WI38 (cell line): Measurements from ENCODE around the gene BCL6B.
A peak's percentile ranks its signal among the peaks of the same experiment; 100 is the strongest.
"Not testable (repeated sequence)": the region's sequence is repeated elsewhere in the genome, so short reads cannot be mapped to it uniquely, and the experiment has no call there.

ENCODE experiments used
- H3K4me3 ChIP-seq: 2 replicates; pipeline ENCODE4 v1.5.1; 2011; ENCODE audit warnings: low read depth, mild to moderate bottlenecking, control low read depth, low read length
- TF ChIP-seq, protein P1 (sequence below): IDR thresholded peaks from 2 replicates; pipeline ENCODE4 v1.5.1; 2012; ENCODE audit warnings: low read depth, mild to moderate bottlenecking, control low read depth, low read length

The BCL6B gene, protein sequence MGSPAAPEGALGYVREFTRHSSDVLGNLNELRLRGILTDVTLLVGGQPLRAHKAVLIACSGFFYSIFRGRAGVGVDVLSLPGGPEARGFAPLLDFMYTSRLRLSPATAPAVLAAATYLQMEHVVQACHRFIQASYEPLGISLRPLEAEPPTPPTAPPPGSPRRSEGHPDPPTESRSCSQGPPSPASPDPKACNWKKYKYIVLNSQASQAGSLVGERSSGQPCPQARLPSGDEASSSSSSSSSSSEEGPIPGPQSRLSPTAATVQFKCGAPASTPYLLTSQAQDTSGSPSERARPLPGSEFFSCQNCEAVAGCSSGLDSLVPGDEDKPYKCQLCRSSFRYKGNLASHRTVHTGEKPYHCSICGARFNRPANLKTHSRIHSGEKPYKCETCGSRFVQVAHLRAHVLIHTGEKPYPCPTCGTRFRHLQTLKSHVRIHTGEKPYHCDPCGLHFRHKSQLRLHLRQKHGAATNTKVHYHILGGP

DNA sequence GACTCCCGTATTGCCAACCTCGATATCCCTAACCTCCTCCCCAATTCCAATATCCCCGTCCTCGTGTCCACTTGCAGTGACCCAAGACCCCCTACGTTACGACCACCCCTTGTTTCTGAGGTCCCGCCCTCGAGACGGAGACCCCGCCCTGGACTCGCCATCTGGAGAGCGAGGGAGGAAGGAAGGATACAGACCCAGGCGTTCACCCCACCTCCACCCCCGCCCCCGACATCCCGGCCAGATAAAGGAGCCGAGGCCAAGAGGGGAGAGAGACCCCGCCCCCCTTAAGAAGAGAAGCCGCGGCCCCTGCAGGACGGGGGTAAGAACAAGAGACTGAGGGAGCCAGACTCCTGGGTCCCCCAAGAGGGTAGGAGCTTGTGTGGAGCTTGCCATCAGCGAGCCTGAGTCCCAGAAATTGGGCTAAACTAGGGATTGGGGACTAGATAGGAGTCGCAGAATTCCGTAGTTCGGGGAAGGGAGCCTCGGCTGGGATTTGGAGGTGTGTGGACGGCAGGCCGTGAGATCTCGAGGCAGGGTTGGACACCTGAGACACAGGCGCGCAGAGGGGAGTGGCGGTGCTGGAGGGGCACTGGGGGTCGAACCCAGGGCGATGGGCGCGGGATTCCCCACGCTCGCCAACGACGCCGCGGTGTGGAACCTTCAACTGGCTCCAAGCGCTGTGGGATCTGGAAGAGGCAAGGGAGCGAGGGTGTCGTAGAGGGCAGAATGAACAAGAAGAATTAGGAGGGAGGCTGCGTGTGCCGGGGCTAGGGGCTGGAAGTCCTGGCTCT is at the start of gene BCL6B:
BCL6B (plus strand) TSS at position 270 of the 791 bp plus-strand sequence. CDS start 622 bp downstream, outside the sequence.
- TF ChIP-seq, protein P1, sequence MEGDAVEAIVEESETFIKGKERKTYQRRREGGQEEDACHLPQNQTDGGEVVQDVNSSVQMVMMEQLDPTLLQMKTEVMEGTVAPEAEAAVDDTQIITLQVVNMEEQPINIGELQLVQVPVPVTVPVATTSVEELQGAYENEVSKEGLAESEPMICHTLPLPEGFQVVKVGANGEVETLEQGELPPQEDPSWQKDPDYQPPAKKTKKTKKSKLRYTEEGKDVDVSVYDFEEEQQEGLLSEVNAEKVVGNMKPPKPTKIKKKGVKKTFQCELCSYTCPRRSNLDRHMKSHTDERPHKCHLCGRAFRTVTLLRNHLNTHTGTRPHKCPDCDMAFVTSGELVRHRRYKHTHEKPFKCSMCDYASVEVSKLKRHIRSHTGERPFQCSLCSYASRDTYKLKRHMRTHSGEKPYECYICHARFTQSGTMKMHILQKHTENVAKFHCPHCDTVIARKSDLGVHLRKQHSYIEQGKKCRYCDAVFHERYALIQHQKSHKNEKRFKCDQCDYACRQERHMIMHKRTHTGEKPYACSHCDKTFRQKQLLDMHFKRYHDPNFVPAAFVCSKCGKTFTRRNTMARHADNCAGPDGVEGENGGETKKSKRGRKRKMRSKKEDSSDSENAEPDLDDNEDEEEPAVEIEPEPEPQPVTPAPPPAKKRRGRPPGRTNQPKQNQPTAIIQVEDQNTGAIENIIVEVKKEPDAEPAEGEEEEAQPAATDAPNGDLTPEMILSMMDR, result no peak
- H3K4me3 ChIP-seq, result peak within 1 kb of the TSS; percentile 3

DNA sequence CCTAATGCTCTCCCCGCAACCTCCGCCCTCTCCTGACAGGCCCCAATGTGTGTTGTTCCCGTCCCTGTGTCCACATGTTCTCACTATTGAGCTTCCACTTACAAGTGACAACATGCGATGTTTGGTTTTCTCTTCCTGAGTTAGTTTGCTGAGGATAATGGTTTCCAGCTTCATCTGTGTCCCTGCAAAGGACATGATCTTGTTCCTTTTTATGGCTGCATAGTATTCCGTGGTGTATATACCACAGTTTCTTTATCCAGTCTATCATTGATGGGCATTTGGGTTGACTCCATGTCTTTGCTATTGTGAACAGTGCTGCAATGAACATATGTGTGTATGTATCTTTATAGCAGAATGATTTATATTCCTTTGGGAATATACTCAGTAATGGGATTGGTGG is 43.4 kb upstream of the BCL6B start:
- not testable (repeated sequence) for H3K4me3 ChIP-seq

DNA sequence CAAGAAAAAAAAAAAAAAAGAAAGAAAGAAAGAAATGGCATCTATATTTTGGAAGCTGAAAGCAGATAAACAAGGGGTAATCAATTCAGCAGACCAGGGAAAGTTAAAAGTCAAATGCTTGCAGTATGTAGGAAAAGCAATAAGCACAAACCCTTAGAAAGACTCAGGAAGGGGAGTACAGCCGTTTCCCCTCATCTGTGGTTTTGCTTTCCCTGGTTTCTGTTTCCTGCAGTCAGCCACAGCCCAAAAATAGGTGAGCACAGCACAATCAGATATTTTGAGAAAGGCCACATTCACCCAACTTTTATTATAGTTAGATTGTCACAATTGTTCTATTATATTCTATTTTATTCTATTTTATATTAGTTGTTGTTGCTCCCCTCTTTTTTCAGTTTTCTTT is 41.4 kb upstream of the BCL6B start:
- H3K4me3 ChIP-seq, result no peak overlapping the region
- TF ChIP-seq, protein P1, result no peak

DNA sequence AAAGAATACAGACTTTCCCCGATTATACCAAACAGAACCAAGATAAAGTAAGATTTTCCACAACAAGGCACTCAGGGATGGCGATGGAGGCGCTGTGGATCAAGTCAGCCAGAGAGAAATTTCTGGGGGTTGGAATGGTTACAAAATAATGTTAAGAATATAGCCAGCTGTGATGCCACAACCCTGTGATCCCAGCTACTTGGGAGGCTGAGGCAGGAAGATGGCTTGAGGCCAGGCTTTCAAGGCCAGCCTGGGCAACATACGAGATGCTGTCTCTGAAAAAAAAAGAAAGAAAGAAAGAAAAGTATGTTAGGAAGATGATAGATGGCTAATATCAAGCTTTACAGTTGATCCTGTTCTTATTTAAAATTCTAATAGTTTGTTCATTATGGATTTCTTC is 37.6 kb upstream of the BCL6B start:
- no peak overlapping the region for H3K4me3 ChIP-seq
- TF ChIP-seq, protein P1, result no peak

DNA sequence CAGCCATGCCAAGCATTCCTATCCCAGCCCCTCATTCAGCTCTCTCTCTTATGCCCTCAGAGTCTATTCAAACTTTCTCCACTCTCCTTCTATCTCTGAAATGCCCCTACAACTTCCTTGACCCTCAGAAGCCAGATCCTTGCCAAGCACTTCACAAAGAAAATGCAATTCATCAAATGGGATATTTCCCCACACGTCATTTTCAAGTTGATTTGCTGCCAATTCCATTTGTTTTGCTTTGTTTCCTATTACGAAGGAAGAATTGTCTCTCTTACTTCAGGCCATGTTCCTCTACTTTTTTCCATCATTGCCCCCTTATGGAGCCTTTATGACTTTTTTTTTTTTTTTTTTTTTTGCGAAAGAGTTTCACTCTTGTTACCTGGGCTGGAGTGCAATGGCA is 36.2 kb upstream of the BCL6B start:
- TF ChIP-seq, protein P1, result no peak
- no peak overlapping the region for H3K4me3 ChIP-seq

DNA sequence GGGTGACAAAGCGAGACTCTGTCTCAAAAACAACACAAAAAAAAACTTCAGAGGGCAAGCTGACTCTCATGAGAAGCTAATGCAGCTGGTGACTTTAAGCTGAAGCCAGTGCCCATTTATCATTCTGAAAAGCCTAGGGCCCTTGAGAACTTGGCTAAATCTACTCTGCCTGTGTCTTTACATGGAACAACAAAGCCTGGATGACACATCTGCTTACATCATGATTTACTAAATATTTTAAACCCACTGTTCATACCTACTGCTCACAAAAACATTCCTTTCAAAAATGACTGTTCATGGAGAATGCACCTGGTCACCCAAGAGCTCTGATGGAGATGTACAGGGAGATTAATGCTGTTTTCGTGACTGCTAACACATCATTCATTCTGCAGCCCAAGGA is 33.1 kb upstream of the BCL6B start:
- no peak overlapping the region for H3K4me3 ChIP-seq
- TF ChIP-seq, protein P1, result no peak

DNA sequence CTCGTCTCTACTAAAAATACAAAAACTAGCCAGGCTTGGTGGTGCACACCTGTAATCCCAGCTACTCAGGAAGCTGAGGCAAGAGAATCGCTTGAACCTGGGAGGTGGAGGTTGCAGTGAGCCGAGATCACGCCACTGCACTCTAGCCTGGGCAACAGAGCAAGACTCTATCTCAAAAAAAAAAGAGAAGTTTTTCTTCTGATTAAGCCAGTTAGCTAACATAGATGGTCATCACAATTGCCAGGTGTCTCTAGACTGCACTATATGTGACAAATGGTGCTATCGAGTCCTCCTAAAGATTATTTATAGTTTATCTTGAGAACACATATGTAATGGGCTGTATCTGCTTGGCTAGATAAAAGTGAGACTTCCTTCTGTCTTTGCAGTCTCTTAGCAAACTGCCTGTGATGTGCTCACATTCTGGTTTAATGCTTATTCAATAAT is 29.2 kb upstream of the BCL6B start:
- not testable (repeated sequence) for H3K4me3 ChIP-seq

DNA sequence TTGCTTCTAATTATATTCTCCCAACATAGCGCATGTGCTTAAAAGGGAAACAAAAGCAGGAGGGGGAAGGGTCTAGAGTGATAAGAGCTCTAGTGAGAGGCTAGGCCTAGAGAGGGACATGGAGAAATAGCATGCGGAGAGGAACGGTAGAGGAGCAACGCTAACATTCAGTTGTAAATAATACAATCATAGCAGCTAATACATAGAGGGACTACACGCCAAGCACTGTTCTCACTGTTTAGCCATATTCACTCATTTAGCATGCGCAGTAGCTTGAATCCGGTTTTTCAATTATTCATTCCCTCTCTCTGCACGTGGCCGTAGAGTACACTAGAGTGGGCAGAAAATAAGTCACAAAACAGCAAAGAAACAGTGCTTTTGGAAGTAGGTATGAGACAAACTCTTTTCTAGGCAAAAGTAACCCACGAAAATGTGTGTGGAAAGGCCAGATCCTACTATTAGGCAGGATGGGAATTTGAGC is 28.7 kb upstream of the BCL6B start:
- TF ChIP-seq, protein P1, result no peak
- no peak overlapping the region for H3K4me3 ChIP-seq
